GM18507 (cell line): ENCODE results near the gene CLEC18C.
"Not testable (repeated sequence)": the region's sequence is repeated elsewhere in the genome, so short reads cannot be mapped to it uniquely, and the experiment has no call there.

ENCODE experiments used
- DNase-seq: peaks from one replicate; pipeline ENCODE4 v3.0.0; 2011; ENCODE audit warnings: low read depth; ENCODE audit not compliant: insufficient read length; ENCODE audit errors: extremely low spot score
- FAIRE-seq: peaks from 2 replicates; lab custom pipeline; 2011; peaks lifted over from hg19 to GRCh38; lab: Jason Lieb, UNC

Gene CLEC18C

DNA sequence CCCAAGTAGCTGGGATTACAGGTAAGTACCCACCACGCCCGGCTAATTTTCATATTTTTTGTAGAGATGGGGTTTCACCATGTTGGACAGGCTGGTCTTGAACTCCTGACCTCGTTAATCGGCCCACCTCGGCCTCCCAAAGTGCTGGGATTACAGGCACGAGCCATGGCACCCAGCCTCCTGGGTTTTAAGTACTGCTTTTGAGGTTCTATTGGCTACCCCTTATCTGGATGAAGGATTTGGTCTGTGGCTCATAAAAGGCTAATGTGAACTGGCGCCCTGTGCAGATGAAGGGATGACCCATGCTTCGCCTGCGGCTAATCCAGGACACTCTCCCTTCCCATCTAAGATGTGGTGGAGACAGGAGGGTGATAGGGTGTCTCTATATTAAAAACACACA, 25.6 kb downstream of the CLEC18C start:
- DNase-seq, FAIRE-seq: not testable (repeated sequence)

DNA sequence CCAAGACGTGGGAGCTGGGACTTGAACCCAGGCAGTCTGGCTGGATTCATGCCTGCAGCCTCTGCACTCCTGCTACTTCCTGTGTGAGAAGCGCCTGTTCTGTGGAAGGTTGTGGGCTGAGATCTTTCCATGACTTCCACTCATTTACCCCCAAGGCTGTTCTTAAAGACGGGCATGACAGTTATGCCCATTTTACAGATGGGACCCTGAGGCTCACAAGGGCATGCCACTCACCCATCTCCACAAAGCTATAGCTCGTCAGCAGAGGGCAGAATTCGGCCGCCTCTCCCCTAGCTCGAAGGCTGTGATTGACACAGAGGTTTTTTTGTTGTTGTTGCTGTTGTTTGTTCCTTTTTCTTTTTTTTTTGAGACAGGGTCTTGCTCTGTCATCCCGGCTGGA, 26.5 kb downstream of the CLEC18C start:
- not testable (repeated sequence) for FAIRE-seq, DNase-seq

DNA sequence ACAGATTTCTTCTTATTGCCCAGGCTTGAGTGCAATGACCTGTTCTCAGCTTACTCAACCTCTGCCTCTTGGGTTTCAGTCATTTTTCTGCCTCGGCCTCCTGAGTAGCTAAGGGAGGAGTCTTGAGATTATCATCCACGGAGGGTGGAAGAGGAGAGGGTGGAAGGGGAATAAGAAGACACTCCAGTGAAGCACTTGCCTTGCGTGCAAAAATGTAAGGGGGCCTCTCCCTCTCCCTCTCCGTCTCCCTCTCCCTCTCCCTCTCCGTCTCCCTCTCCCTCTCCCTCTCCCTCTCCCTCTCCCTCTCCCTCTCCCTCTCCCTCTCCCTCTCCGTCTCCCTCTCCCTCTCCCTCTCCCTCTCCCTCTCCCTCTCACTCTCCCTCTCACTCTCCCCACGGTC, 29.9 kb downstream of the CLEC18C start:
- FAIRE-seq, DNase-seq: not testable (repeated sequence)

DNA sequence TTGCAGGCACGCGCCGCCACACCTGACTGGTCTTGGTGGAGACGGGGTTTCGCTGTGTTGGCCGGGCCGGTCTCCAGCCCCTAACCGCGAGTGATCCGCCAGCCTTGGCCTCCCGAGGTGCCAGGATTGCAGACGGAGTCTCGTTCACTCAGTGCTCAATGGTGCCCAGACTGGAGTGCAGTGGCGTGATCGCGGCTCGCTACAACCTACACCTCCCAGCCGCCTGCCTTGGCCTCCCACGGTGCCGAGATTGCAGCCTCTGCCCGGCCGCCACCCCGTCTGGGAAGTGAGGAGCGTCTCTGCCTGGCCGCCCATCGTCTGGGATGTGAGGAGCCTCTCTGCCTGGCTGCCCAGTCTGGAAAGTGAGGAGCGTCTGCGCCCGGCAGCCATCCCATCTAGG, 30.4 kb downstream of the CLEC18C start:
- not testable (repeated sequence) for FAIRE-seq, DNase-seq

DNA sequence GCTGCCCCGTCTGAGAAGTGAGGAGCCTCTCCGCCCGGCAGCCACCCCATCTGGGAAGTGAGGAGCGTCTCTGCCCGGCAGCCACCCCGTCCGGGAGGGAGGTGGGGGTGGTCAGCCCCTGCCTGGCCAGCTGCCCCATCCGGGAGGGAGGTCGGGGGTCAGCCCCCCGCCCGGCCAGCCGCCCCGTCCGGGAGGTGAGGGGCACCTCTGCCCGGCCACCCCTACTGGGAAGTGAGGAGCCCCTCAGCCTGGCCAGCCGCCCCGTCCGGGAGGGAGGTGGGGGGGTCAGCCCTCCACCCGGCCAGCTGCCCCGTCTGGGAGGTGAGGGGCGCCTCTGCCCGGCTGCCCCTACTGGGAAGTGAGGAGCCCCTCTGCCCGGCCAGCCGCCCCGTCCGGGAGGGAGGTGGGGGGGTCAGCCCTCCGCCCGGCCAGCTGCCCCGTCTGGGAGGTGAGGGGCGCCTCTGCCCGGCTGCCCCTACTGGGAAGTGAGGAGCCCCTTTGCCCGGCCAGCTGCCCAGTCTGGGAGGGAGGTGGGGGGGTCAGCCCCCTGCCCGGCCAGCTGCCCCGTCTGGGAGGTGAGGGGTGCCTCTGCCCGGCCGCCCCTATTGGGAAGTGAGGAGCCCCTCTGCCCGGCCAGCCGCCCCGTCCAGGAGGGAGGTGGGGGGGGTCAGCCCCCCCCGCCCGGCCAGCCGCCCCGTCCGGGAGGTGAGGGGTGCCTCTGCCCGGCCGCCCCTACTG, 31.2 kb downstream of the CLEC18C start:
- FAIRE-seq, DNase-seq: not testable (repeated sequence)

DNA sequence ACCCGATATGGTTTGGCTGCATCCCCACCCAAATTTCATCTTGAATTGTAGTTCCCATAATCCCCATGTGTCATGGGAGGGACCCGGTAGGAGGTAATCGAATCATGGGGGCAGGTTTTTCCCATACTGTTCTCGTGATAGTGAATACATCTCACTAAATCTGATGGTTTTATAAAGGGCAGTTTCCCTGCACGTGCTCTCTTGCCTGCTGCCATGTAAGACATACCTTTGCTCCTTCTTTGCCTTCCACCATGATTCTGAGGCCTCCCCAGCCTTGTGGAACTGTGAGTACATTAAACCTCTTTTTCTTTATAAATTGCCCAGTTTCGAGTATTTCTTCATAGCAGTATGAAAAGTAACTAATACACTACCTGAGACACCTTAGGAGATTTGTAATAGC, 32.8 kb downstream of the CLEC18C start:
- not testable (repeated sequence) for DNase-seq, FAIRE-seq

DNA sequence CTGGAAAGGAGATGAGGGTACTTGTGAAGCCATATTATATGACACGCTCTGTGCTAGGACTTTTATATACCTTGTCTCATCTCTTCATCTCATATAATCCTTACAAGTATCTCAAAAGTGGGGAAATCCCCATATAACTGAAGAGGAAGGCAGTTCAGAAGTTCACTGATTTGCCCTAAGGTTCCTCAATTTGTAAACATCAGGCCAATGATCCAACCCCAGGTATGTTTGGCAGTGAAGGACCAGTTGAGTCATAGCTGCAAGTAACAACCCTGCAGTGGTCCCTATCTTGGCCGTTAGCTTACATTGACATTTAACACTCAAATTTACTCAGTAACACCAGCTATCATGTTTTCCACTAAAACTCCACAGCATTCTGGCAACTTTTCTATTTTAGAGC, 45.0 kb downstream of the CLEC18C start:
- FAIRE-seq, DNase-seq: not testable (repeated sequence)

DNA sequence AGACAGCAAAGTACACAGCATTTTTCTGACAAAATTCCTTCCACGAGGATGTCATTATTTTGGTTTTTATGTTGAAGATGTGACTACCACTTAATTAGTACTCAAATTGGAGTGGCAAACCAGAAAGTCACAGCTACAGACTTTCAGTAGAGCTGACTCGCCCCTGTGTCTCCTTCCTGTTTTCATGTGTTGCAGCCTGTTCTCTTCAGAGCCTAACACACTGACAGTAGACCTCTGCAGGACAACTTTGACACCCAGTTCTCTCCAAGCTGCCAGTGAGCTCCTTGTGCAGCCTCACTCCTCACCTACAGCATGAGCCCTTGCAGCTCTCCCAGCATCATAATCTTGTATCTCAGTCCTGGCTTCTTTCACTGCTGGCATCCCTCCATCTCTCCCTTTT, 49.0 kb downstream of the CLEC18C start:
- DNase-seq, FAIRE-seq: not testable (repeated sequence)

DNA sequence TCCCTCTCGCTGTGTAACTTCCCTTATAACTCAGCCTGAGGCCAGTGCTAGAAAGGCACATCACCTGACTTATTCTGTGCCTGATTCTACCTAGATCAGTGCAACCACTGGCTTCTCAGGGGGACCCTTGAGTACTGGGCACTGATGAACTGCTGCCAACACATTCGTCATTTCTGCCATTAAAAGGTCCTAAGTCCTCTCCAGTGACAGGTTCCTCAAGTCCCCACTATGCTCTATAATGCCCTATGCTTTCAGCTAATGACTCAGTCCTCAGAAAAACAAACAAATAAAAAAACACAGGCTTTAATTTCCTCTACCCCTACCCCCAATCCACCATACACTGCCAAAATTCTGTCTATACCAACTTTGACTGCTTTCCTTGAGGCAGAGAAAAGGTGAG, 49.6 kb downstream of the CLEC18C start:
- not testable (repeated sequence) for FAIRE-seq, DNase-seq

DNA sequence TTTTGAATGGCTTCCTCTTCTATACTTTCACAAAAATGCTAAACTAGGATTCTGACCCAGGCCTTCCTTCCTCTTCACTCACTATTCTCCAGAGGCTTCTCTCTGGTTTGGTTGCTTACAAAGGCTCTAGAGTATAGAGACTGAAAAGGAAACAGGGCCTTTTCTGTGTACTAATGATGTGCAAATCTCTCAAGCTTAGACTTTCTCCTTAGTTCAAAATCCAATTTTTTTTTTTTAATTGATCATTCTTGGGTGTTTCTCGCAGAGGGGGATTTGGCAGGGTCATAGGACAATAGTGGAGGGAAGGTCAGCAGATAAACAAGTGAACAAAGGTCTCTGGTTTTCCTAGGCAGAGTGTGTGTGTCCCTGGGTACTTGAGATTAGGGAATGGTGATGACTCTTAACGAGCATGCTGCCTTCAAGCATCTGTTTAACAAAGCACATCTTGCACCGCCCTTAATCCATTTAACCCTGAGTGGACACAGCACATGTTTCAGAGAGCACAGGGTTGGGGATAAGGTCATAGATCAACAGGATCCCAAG, 50.5 kb downstream of the CLEC18C start:
- DNase-seq, FAIRE-seq: not testable (repeated sequence)

DNA sequence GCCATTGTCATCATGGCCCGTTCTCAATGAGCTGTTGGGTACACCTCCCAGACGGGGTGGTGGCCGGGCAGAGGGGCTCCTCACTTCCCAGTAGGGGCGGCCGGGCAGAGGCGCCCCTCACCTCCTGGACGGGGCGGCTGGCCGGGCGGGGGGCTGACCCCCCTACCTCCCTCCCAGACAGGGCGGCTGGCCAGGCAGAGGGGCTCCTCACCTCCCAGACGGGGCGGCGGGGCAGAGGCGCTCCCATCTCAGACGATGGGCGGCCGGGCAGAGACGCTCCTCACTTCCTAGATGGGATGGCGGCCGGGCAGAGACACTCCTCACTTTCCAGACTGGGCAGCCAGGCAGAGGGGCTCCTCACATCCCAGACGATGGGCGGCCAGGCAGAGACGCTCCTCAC, 51.1 kb downstream of the CLEC18C start:
- not testable (repeated sequence) for FAIRE-seq, DNase-seq

DNA sequence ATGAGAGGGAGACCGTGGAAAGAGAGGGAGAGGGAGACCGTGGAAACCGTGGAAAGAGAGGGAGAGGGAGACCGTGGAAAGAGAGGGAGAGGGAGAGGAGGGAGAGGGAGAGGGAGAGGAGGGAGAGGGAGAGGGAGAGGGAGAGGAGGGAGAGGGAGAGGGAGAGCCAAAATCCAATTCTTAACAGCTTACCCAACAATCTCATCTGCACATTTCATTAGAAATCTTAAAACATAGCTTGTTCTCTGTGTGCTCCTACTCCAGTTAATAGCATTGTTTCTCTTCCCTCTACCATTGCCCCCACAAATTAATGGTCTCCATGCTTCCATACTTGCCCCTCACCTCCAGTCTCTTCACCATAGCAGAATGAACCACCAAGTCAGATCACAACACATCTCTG, 51.8 kb downstream of the CLEC18C start:
- FAIRE-seq = not testable (repeated sequence)

DNA sequence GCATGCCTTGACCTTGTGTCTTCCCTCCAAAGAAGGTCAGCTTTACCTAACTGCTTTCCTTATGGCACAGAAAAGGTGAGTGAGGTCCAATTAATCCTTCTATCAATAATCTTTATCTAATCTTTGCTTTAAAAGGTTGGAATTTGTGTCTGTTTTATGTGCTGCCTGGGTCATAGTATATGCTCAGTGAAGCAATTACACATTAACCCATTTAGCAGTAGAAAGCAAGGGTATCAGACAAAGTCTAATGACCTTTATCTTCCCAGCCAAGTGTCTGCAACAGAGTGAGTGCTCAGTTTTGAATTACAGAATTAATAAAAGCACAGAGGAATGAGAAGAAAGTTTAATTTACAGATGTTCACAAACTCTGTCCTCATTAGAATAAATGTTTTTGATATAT, 52.4 kb downstream of the CLEC18C start:
- not testable (repeated sequence) for FAIRE-seq

More for the DNA sequence above, 51.8 kb downstream of the CLEC18C start:
- DNase-seq = not testable (repeated sequence)

DNA sequence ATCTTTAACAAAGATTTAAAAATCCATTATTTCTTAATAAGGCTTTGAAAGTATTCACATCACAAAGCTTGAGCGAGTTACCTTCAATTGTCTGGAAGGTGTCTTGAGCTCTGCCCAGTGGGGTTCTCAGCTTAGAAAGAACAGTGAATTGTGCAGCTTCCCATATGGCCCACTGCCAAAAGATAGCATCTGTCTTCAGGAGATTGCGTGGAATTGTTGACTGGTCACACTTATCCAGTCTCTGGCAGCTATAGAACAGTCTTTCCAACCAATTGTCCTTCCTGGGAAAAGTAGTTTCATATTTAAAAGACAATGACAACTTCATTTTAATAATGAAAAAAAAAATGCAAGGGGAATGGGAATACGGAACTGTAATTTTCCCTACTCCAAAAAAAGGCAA, 58.2 kb downstream of the CLEC18C start:
- DNase-seq, FAIRE-seq: not testable (repeated sequence)

More for the DNA sequence above, 52.4 kb downstream of the CLEC18C start:
- DNase-seq = not testable (repeated sequence)
